Mesothelial cell of epicardium (in vitro differentiated cells): ENCODE measurements around the gene FAM83F. TPM values are rescaled to one million over a fixed set of nuclear protein-coding genes. Genes with fewer than 3 reads are reported as not detected.

Source experiments
- DNase-seq, 2 experiments: peaks; one replicate each; pipeline ENCODE4 v3.0.0; 2021; ENCODE audit warnings: low spot score in 2 of 2; ENCODE audit not compliant: unreplicated experiment in 2 of 2
- H3K27ac Mint-ChIP-seq: 2 replicates; pipeline ENCODE4 v1.8.0; 2021; ENCODE audit warnings: mixed read lengths
- H3K27me3 Mint-ChIP-seq: 2 replicates; pipeline ENCODE4 v1.8.0; 2021; ENCODE audit warnings: low read depth, mixed read lengths
- H3K36me3 Mint-ChIP-seq: 2 replicates; pipeline ENCODE4 v1.8.0; 2021; ENCODE audit warnings: mixed read lengths
- H3K4me1 Mint-ChIP-seq: 2 replicates; pipeline ENCODE4 v1.8.0; 2021; ENCODE audit warnings: mixed read lengths
- H3K4me3 Mint-ChIP-seq: 2 replicates; pipeline ENCODE4 v1.8.0; 2021; ENCODE audit warnings: mild to moderate bottlenecking, moderate library complexity, mixed read lengths
- H3K9me3 Mint-ChIP-seq: 2 replicates; pipeline ENCODE4 v1.8.0; 2021; ENCODE audit warnings: mixed read lengths
- CTCF ChIP-seq: fragments of 200-600 bp; sonication (generic); IDR thresholded peaks from one replicate; pipeline ENCODE4 v1.5.0; 2021; ENCODE audit warnings: antibody characterized with exemption; ENCODE audit not compliant: unreplicated experiment
- total RNA-seq: library from RNA; stranded (reverse); gene quantifications from 3 replicates; pipeline ENCODE4 v1.2.1, GENCODE V29; 2021

Gene FAM83F
- total RNA-seq, 1 donor from 2014 or later: 8.0 TPM

GRCh38 chr22:39956932-39957664, 37.7 kb upstream of the FAM83F start:
- H3K27me3 Mint-ChIP-seq: peaks cover 12% of the 10 kb centered on the region
- no peak for TF ChIP-seq CTCF
- H3K27ac Mint-ChIP-seq: no peak overlapping the region
- H3K36me3 Mint-ChIP-seq: no peaks in the 10 kb centered on the region
- H3K9me3 Mint-ChIP-seq: no peaks in the 10 kb centered on the region
- DNase-seq: no peak
- no peak overlapping the region for H3K4me3 Mint-ChIP-seq
- peaks cover 21% of the 10 kb centered on the region for H3K4me1 Mint-ChIP-seq

- H3K4me3 Mint-ChIP-seq: no peak overlapping the region
- H3K27ac Mint-ChIP-seq: no peak overlapping the region
- no peaks in the 10 kb centered on the region for H3K9me3 Mint-ChIP-seq
- H3K36me3 Mint-ChIP-seq: no peaks in the 10 kb centered on the region
- TF ChIP-seq CTCF: no peak
- peaks cover 21% of the 10 kb centered on the region for H3K4me1 Mint-ChIP-seq
- DNase-seq: no peak
- H3K27me3 Mint-ChIP-seq: peaks cover 12% of the 10 kb centered on the region
These were observed 36.6 kb upstream of the FAM83F start for GRCh38 chr22:39958009-39958711.

- Mint-ChIP-seq H3K4me1 (peaks cover 16% of the 10 kb centered on the region), H3K27me3 (peaks cover 12% of the 10 kb centered on the region), H3K27ac (no peak overlapping the region), H3K4me3 (no peak overlapping the region), H3K36me3 (no peaks in the 10 kb centered on the region), H3K9me3 (no peaks in the 10 kb centered on the region)
- no peak for TF ChIP-seq CTCF
- no peak for DNase-seq
These were observed 35.7 kb upstream of the FAM83F start for GRCh38 chr22:39958949-39959639.

- peaks cover 11% of the 10 kb centered on the region for H3K4me1 Mint-ChIP-seq
- H3K9me3 Mint-ChIP-seq: no peaks in the 10 kb centered on the region
- no peak for TF ChIP-seq CTCF
- DNase-seq: no peak
- H3K27me3 Mint-ChIP-seq: peaks cover 12% of the 10 kb centered on the region
- H3K36me3 Mint-ChIP-seq: no peaks in the 10 kb centered on the region
- H3K27ac Mint-ChIP-seq: no peak within 1 kb of the TSS
- H3K4me3 Mint-ChIP-seq: no peak within 1 kb of the TSS
These were observed 34.9 kb upstream of the FAM83F start, which contains the start of gene TMA7B for GRCh38 chr22:39959640-39960447. Gene TMA7B, plus strand, starts transcription at chr22:39960397. Its CDS starts 3,978 bp downstream, at chr22:39964375.
